H1 (cell line): ENCODE data around the gene KIF26B. TPM values are rescaled to one million over a fixed set of nuclear protein-coding genes. Genes with fewer than 3 reads are reported as not detected.

ENCODE experiments used
- CTCF ChIA-PET: fragments of 300-600 bp; sonication (Branson Sonifier 250); formaldehyde crosslinking; loops from one replicate; lab custom pipeline; 2021; ENCODE audit not compliant: partially characterized antibody; lab: Charles Lee
- POLR2A ChIA-PET: fragments of 300-600 bp; sonication (Branson Sonifier 250); formaldehyde crosslinking; loops from one replicate; lab custom pipeline; 2021; ENCODE audit warnings: inconsistent platforms; ENCODE audit not compliant: partially characterized antibody; lab: Charles Lee
- DNase-seq, 2 experiments: peaks; one replicate each; pipeline versions ENCODE4 v3.0.0 to v3.0.0-alpha.2; 2010 to 2022; ENCODE audit warnings: low spot score in 2 of 2, low read depth in 1 of 2, mixed read lengths in 1 of 2
- FAIRE-seq: peaks from 2 replicates; lab custom pipeline; 2011; peaks lifted over from hg19 to GRCh38; lab: Jason Lieb, UNC
- H2AFZ ChIP-seq: 2 replicates; pipeline ENCODE4 v1.8.1; 2012; ENCODE audit warnings: low read length, inconsistent platforms
- H2AK5ac ChIP-seq: 2 replicates; pipeline ENCODE4 v1.6.1; 2013; ENCODE audit warnings: low read depth, low read length
- H2BK120ac ChIP-seq: replicated peaks from 2 replicates; pipeline ENCODE3; 2013; ENCODE audit warnings: low read depth, low read length, inconsistent platforms
- H2BK12ac ChIP-seq: 2 replicates; pipeline ENCODE4 v1.6.1; 2013; ENCODE audit warnings: low read depth, low read length
- H2BK15ac ChIP-seq: 2 replicates; pipeline ENCODE4 v1.6.1; 2013; ENCODE audit warnings: low read length
- H2BK20ac ChIP-seq: 2 replicates; pipeline ENCODE4 v1.6.1; 2013; ENCODE audit warnings: low read length
- H2BK5ac ChIP-seq: 2 replicates; pipeline ENCODE4 v1.6.1; 2013; ENCODE audit warnings: low read depth, low read length
- H3K14ac ChIP-seq: 2 replicates; pipeline ENCODE4 v1.6.1; 2013; ENCODE audit warnings: inconsistent platforms; ENCODE audit not compliant: insufficient read length
- H3K18ac ChIP-seq: 2 replicates; pipeline ENCODE4 v1.6.1; 2013; ENCODE audit warnings: low read length; ENCODE audit errors: extremely low read depth
- H3K23ac ChIP-seq: 2 replicates; pipeline ENCODE4 v1.6.1; 2013; ENCODE audit warnings: inconsistent platforms; ENCODE audit not compliant: insufficient read length
- H3K23me2 ChIP-seq: 2 replicates; pipeline ENCODE4 v1.6.1; 2013; ENCODE audit warnings: low read depth, low read length
- H3K27ac ChIP-seq: 2 replicates; pipeline ENCODE4 v1.6.1; 2011; ENCODE audit warnings: low read depth, low read length, inconsistent platforms
- H3K27me3 ChIP-seq, 4 experiments: replicated peaks in 1 of 4; 1 replicate in 1 of 4; 2 replicates in 3 of 4; pipeline versions ENCODE4 v1.6.1 to v1.8.1; 2011 to 2013; ENCODE audit warnings: low read length in 3 of 4, mild to moderate bottlenecking in 3 of 4, inconsistent platforms in 2 of 4, mixed read lengths in 2 of 4, moderate library complexity in 1 of 4; ENCODE audit not compliant: control insufficient read depth in 3 of 4, insufficient read depth in 3 of 4; ENCODE audit errors: extremely low read depth in 1 of 4
- H3K36me3 ChIP-seq, 4 experiments: 2 replicates each; pipeline versions ENCODE4 v1.6.1 to v1.8.1; 2011 to 2013; ENCODE audit warnings: mild to moderate bottlenecking in 4 of 4, low read length in 3 of 4, moderate library complexity in 2 of 4, control low read depth in 1 of 4, inconsistent platforms in 1 of 4; ENCODE audit not compliant: insufficient read depth in 4 of 4, control insufficient read depth in 2 of 4
- H3K4ac ChIP-seq: replicated peaks from 2 replicates; pipeline ENCODE3; 2013; ENCODE audit warnings: low read length, low read depth, mixed read lengths, inconsistent platforms; ENCODE audit not compliant: insufficient read length
- H3K4me1 ChIP-seq, 4 experiments: replicated peaks in 1 of 4; 1 replicate in 1 of 4; 2 replicates in 3 of 4; pipeline versions ENCODE4 v1.6.1 to v1.8.1; 2011 to 2013; ENCODE audit warnings: low read length in 3 of 4, inconsistent platforms in 2 of 4, mixed read lengths in 1 of 4; ENCODE audit not compliant: insufficient read depth in 4 of 4, control insufficient read depth in 3 of 4
- H3K4me2 ChIP-seq, 2 experiments: 2 replicates each; pipeline versions ENCODE4 v1.6.1 to v1.8.1; 2011 to 2013; ENCODE audit warnings: low read depth in 2 of 2, low read length in 2 of 2, control low read depth in 1 of 2, inconsistent platforms in 1 of 2, mild to moderate bottlenecking in 1 of 2; ENCODE audit not compliant: insufficient read depth in 1 of 2
- H3K4me3 ChIP-seq, 4 experiments: fragments of 200-600, 300-600 bp in 1 of 4; sonication (generic), shearing (Covaris generic), sonication (Bioruptor Twin) in 1 of 4; 2 replicates each; pipeline versions ENCODE4 v1.5.1 to v1.8.1; 2011 to 2016; ENCODE audit warnings: low read length in 4 of 4, low read depth in 3 of 4, control low read depth in 2 of 4, inconsistent platforms in 2 of 4, mild to moderate bottlenecking in 2 of 4, mixed read lengths in 1 of 4, moderate library complexity in 1 of 4; ENCODE audit not compliant: insufficient read depth in 2 of 4; ENCODE audit errors: extremely low read depth in 1 of 4
- H3K56ac ChIP-seq: replicated peaks from 2 replicates; pipeline ENCODE3; 2013; ENCODE audit warnings: low read depth, mild to moderate bottlenecking, mixed read lengths, low read length, inconsistent platforms; ENCODE audit not compliant: insufficient read length
- H3K79me1 ChIP-seq: 2 replicates; pipeline ENCODE4 v1.6.1; 2013; ENCODE audit warnings: low read depth, low read length, control low read depth
- H3K79me2 ChIP-seq, 2 experiments: 2 replicates each; pipeline versions ENCODE4 v1.6.1 to v1.8.1; 2012 to 2013; ENCODE audit warnings: low read length in 2 of 2, mild to moderate bottlenecking in 2 of 2, inconsistent platforms in 1 of 2; ENCODE audit not compliant: insufficient read depth in 2 of 2, control insufficient read depth in 1 of 2
- H3K9ac ChIP-seq, 4 experiments: replicated peaks in 1 of 4; 1 replicate in 1 of 4; 2 replicates in 3 of 4; pipeline versions ENCODE4 v1.6.1 to v1.8.1; 2011 to 2013; ENCODE audit warnings: low read depth in 3 of 4, low read length in 3 of 4, control low read depth in 2 of 4, mild to moderate bottlenecking in 2 of 4, moderate library complexity in 2 of 4, inconsistent platforms in 1 of 4; ENCODE audit errors: extremely low read depth in 1 of 4
- H3K9me3 ChIP-seq, 2 experiments: 2 replicates each; pipeline versions ENCODE4 v1.6.1 to v1.8.1; 2012 to 2013; ENCODE audit warnings: mild to moderate bottlenecking in 2 of 2, moderate library complexity in 2 of 2, control low read depth in 1 of 2, inconsistent platforms in 1 of 2, low read depth in 1 of 2, low read length in 1 of 2, mixed read lengths in 1 of 2; ENCODE audit not compliant: insufficient read depth in 2 of 2
- H4K20me1 ChIP-seq, 2 experiments: replicated peaks in 1 of 2; 2 replicates each; pipeline versions ENCODE3 to v1.8.1; 2011 to 2013; ENCODE audit warnings: inconsistent platforms in 2 of 2, low read length in 2 of 2, mild to moderate bottlenecking in 1 of 2; ENCODE audit not compliant: insufficient read depth in 2 of 2, control insufficient read depth in 1 of 2
- H4K5ac ChIP-seq: 2 replicates; pipeline ENCODE4 v1.6.1; 2013; ENCODE audit warnings: low read length, low read depth, mixed read lengths, inconsistent platforms; ENCODE audit not compliant: insufficient read length
- H4K8ac ChIP-seq: 2 replicates; pipeline ENCODE4 v1.8.0; 2013; ENCODE audit warnings: mild to moderate bottlenecking, moderate library complexity, low read length, inconsistent platforms; ENCODE audit not compliant: insufficient read depth; ENCODE audit errors: extremely low read depth
- H4K91ac ChIP-seq: replicated peaks from 2 replicates; pipeline ENCODE3; 2013; ENCODE audit warnings: low read length, mixed read lengths, inconsistent platforms; ENCODE audit not compliant: insufficient read length
- ASH2L ChIP-seq: fragments of 200-600, 300-600 bp; sonication (generic); IDR thresholded peaks from one replicate; pipeline ENCODE4 v1.7.1; 2017; ENCODE audit warnings: low read length
- E2F6 ChIP-seq: IDR thresholded peaks from 2 replicates; pipeline ENCODE4 v1.6.1; 2012; ENCODE audit warnings: inconsistent platforms
- JUN ChIP-seq: IDR thresholded peaks from 2 replicates; pipeline ENCODE4 v1.6.1; 2011; ENCODE audit warnings: low read depth, mild to moderate bottlenecking, improper control_type of control experiment, low read length
- PHF8 ChIP-seq: fragments of 200-600 bp; sonication (generic); conservative IDR thresholded peaks from 2 replicates; pipeline ENCODE4 v1.7.1; 2012; ENCODE audit warnings: low read depth, mild to moderate bottlenecking, inconsistent platforms, low read length, moderate library complexity
- RAD21 ChIP-seq, 2 experiments: IDR thresholded peaks in 1 of 2; conservative IDR thresholded peaks in 1 of 2; 2 replicates each; pipeline ENCODE4 v1.6.1; 2011; ENCODE audit warnings: low read depth in 2 of 2, low read length in 2 of 2, improper control_type of control experiment in 1 of 2, inconsistent platforms in 1 of 2, mild to moderate bottlenecking in 1 of 2, moderate library complexity in 1 of 2
- RNF2 ChIP-seq: fragments of 200-900, 300-1000 bp; sonication (generic); IDR thresholded peaks from 2 replicates; pipeline ENCODE4 v1.7.1; 2016; ENCODE audit warnings: borderline replicate concordance, low read depth, mild to moderate bottlenecking, antibody characterized with exemption, low read length; ENCODE audit not compliant: poor library complexity, severe bottlenecking; ENCODE audit errors: missing control alignments
- SUZ12 ChIP-seq: fragments of 200-600 bp; sonication (generic); IDR thresholded peaks from 2 replicates; pipeline ENCODE4 v1.6.1; 2012; ENCODE audit warnings: mild to moderate bottlenecking, inconsistent platforms, low read length, moderate library complexity, mixed read lengths
- YY1 ChIP-seq: IDR thresholded peaks from 2 replicates; pipeline ENCODE4 v1.6.1; 2011; ENCODE audit warnings: low read depth, mild to moderate bottlenecking, low read length
- WGBS, 2 experiments: shearing (Covaris generic) in 1 of 2; methylation state at CpG; one replicate each; pipeline versions ENCODE4 v1.1.6 to v1.1.7; 2013 to 2015; ENCODE audit warnings: low lambda C conversion rate in 2 of 2, mixed read lengths in 2 of 2, inconsistent platforms in 1 of 2, low coverage in 1 of 2, missing lambda C conversion rate in 1 of 2; ENCODE audit not compliant: insufficient replicate concordance in 2 of 2, insufficient coverage in 1 of 2, insufficient read length in 1 of 2; ENCODE audit errors: extremely low coverage in 1 of 2, missing lambda C conversion rate in 1 of 2; 5-methylcytosine and 5-hydroxymethylcytosine counted together
- polyA plus RNA-seq, 7 experiments: library from polyadenylated mRNA; depleted of rRNA in 3 of 7; stranded (reverse) in 5 of 7; unstranded in 2 of 7; fragments of >200 nt in 5 of 7; fragments of 200-250 nt in 2 of 7; gene quantifications; 1 replicate in 5 of 7; 2 replicates in 1 of 7; 4 replicates in 1 of 7; pipeline versions ENCODE4 v1.2.1 to v1.2.3, GENCODE V29; 2011 to 2013; ENCODE audit warnings: missing spikeins in 2 of 7, mixed read lengths in 2 of 7
- total RNA-seq: library from RNA; stranded (reverse); fragmentation: NEBNext Ultra II Directional; extraction: Animal tissue kit (Norgen Biotek cat#: 25700); gene quantifications from 2 replicates; pipeline ENCODE4 v1.2.1, GENCODE V29; 2021
- TF ChIP-seq, protein P1 (sequence below): IDR thresholded peaks from 2 replicates; pipeline ENCODE4 v1.6.1; 2012; ENCODE audit warnings: inconsistent platforms

KIF26B gene
- total and polyA plus RNA-seq, 2 of the 8 experiments (the other 6 are each of a cell fraction or from before 2014, with no cell fraction given), result 0.06 to 0.28 TPM

GRCh38 chr1:245207056-245207638 lies 52.4 kb downstream of the KIF26B start:
- CTCF ChIA-PET, result interaction anchor here (0.8 to 1.4 kb wide), 5 partner anchors 10 to 593 kb away, joined by 3 to 5 read pairs (median 3); no protein-coding TSS in a partner anchor
- 87% methylated on average over 11 of the region's 11 CpGs; no CpG with 5 or more reads in 1 of the 2 experiments for WGBS, 2 experiments
- DNase-seq, result no peak

More at GRCh38 chr1:245207056-245207638, 52.4 kb downstream of the KIF26B start:
- H2BK20ac ChIP-seq, result no peak overlapping the region
- no peak overlapping the region for H2AFZ ChIP-seq
- H3K36me3 ChIP-seq, result no peaks in the 10 kb centered on the region
- no peak overlapping the region for H4K91ac ChIP-seq
- no peak overlapping the region for H3K14ac ChIP-seq
- H3K4me3 ChIP-seq, result no peak overlapping the region
- H2BK120ac ChIP-seq, result no peak overlapping the region
- no peak overlapping the region for H3K27ac ChIP-seq
- no peak overlapping the region for H4K5ac ChIP-seq
- H3K23me2 ChIP-seq, result no peaks in the 10 kb centered on the region
- H3K9ac ChIP-seq, result no peak overlapping the region
- no peak for FAIRE-seq
- H3K4me1 ChIP-seq, result peaks cover 0 to under 1% (median 0%) of the 10 kb centered on the region in 4 experiments; a peak in 3 of 7 replicates
- H3K79me2 ChIP-seq, result no peaks in the 10 kb centered on the region
- TF ChIP-seq, protein P1, sequence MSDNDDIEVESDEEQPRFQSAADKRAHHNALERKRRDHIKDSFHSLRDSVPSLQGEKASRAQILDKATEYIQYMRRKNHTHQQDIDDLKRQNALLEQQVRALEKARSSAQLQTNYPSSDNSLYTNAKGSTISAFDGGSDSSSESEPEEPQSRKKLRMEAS, result no peak
- TF ChIP-seq E2F6, result peak; percentile 65
- TF ChIP-seq YY1, result no peak
- TF ChIP-seq ASH2L, result no peak
- TF ChIP-seq RNF2, result no peak
- TF ChIP-seq SUZ12, result no peak
- TF ChIP-seq JUN, result no peak
- no peak for TF ChIP-seq PHF8
- no peak for TF ChIP-seq RAD21 (IDR thresholded peaks at IDR 0.05 in 1 of 2, conservative IDR thresholded peaks at IDR 0.05 in 1 of 2; ENCODE audit: low read depth in 2 of 2, low read length in 2 of 2)
- H4K8ac ChIP-seq, result no peak overlapping the region
- no peak overlapping the region for H3K23ac ChIP-seq
- H2BK15ac ChIP-seq, result no peak overlapping the region
- H3K9me3 ChIP-seq, result no peaks in the 10 kb centered on the region
- no peak overlapping the region for H2BK5ac ChIP-seq
- no peaks in the 10 kb centered on the region for H3K27me3 ChIP-seq
- no peak overlapping the region for H2BK12ac ChIP-seq
- no peaks in the 10 kb centered on the region for H4K20me1 ChIP-seq
- H3K18ac ChIP-seq, result no peak overlapping the region
- H2AK5ac ChIP-seq, result no peak overlapping the region
- H3K4me2 ChIP-seq, result no peak overlapping the region
- POLR2A ChIA-PET, result interaction anchor here (0.5 to 1.2 kb wide), 2 partner anchors 40 to 392 kb away, joined by 3 to 4 read pairs; no protein-coding TSS in a partner anchor
- no peak overlapping the region for H3K4ac ChIP-seq
- H3K56ac ChIP-seq, result no peak overlapping the region
- H3K79me1 ChIP-seq, result no peaks in the 10 kb centered on the region
